SK-N-MC (cell line): ENCODE results near the gene SMCO4.

Experiments
- EZH2 ChIP-seq: fragments of 200-600 bp; sonication (generic); IDR thresholded peaks from one replicate; pipeline ENCODE4 v1.6.1; 2017; ENCODE audit warnings: antibody characterized with exemption
- FOXP2 ChIP-seq: optimal IDR thresholded peaks from 2 replicates; pipeline ENCODE3; 2011; ENCODE audit warnings: mild to moderate bottlenecking, moderate library complexity; ENCODE audit not compliant: insufficient read depth; ENCODE audit errors: extremely low read length, control extremely low read depth
- POLR2AphosphoS5 ChIP-seq: IDR thresholded peaks from 2 replicates; pipeline ENCODE4 v1.6.1; 2012; ENCODE audit warnings: mild to moderate bottlenecking, low read depth, low read length, borderline replicate concordance

DNA sequence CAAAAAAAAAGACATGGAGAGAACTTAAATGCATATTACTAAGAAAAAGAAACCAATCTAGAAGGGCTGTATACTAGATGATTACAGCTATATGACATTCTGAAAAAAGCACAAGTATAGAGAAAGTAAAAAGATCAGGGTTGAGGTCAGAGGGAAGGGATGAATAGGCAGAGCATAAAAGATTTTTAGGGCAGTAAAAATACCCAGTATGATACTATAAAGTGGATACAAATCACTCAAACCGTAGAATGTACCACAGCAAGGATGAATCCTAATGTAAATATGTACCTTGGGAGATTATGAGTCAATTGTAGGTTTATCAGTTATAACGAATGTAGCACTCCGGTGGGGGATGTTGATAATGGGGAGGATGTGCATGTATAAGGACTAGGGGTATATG is 29.4 kb upstream of the SMCO4 start:
- TF ChIP-seq POLR2AphosphoS5: no peak
- no peak for TF ChIP-seq EZH2
- no peak for TF ChIP-seq FOXP2
